ENCODE measurements around the gene RNF115.
"Not testable (repeated sequence)": the region's sequence is repeated elsewhere in the genome, so short reads cannot be mapped to it uniquely, and the experiment has no call there.

Gene RNF115

DNA sequence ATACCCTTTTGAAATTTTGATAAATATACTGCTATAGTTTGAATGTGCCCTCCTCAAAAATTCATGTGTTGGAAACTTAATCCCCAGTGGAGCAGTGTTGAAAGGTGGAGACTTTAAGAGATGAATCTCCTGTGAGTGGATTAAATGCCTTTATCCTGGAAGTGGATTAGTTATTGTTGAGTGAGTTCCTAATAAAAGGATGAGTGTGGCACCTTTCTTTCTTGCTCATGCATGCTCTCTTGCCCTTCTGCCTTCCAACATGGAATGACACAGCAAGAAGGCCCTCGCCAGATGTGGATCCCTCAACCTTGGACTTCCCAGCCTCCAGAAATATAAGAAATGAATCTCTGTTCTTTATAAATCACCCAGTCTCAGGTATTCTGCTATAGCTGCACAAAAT lies 52.8 kb downstream of the RNF115 start:
- no peak for DNase-seq

DNA sequence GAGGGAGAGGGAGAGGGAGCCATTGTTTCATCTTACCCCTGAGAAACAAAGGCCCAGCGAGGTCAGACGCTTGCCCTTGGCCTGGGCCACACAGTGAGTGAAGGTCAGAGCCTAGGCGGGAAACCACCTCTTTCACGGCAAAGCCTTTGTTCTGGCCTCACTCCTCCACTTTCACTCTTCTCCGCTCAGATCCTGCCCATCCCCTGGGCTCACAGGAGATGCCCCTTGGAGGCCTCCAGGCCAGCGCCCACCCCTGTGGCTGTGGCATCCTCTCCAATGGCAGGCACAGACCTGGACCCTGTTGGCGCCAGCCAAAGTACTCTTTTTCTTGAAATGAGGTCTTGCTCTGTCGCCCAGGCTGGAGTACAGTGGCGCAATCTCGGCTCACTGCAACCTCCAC lies 55.9 kb downstream of the RNF115 start:
- not testable (repeated sequence) for DNase-seq

DNA sequence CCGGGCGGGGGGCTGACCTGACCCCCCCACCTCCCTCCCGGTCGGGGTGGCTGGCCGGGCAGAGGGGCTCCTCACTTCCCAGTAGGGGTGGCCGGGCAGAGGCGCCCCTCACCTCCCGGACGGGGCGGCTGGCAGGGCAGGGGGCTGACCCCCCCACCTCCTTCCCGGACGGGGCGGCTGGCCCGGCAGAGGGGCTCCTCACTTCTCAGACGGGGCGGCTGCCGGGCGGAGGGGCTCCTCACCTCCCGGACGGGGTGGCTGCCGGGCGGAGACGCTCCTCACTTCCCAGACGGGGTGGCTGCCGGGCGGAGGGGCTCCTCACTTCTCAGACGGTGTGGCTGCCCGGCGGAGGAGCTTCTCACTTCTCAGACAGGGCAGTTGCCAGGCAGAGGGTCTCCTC lies 57.0 kb downstream of the RNF115 start:
- not testable (repeated sequence) for DNase-seq

- not testable (repeated sequence) for DNase-seq
These were observed 58.1 kb downstream of the RNF115 start for GRCh38 chr1:145765585-145766360.

DNA sequence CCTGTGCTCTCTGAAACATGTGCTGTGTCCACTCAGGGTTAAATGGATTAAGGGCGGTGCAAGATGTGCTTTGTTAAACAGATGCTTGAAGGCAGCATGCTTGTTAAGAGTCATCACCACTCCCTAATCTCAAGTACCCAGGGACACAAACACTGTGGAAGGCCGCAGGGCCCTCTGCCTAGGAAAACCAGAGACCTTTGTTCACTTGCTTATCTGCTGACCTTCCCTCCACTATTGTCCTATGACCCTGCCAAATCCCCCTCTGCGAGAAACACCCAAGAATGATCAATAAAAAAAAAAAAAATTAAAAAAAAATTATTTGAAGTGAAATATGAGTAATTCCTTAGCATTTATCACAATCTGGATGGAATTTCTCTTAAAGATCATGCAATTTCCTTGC lies 58.8 kb downstream of the RNF115 start:
- DNase-seq: not testable (repeated sequence)

GRCh38 chr1:145764231-145764940 lies 59.5 kb downstream of the RNF115 start:
- not testable (repeated sequence) for DNase-seq

- DNase-seq: not testable (repeated sequence)
These were observed 61.9 kb downstream of the RNF115 start for GRCh38 chr1:145762001-145762400.

GRCh38 chr1:145761498-145761897 lies 62.4 kb downstream of the RNF115 start:
- not testable (repeated sequence) for DNase-seq

DNA sequence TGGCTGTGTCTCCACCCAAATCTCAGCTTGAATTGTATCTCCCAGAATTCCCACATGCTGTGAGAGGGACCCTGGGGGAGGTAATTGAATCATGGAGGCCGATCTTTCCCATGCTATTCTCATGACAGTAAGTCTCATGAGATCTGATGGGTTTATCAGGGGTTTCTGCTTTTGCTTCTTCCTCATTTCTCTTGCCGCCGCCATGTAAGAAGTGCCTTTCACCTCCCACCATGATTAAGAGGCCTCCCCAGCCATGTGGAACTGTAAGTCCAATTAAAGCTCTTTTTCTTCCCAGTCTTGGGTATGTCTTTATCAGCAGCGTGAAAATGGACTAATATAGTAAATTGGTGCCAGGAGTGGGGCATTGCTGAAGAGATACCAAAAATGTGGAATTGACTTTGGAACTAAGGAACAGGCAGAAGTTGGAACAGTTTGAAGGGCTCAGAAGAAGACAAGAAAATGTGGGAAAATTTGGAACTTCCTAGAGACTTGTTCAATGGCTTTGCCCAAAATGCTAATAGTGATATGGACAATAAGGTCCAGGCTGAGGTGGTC lies 63.4 kb downstream of the RNF115 start:
- DNase-seq: not testable (repeated sequence)

DNA sequence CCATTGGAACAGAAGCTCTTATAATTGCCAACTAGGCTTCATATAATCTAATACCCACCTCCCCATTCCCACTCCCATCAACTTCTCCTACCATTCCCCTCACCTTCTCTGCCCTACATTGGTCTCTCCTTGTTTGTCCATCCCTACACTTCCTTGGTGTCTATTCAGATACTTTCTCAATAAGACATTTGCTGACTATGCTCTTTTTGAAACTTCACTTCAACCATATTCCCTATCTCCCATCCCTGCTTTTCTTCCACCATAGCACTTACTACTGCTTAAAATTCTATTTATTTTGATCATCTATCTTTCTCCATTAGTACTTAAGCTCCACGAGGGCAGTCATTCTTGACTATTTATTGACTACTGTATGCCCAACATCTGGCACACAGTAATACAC lies 64.2 kb downstream of the RNF115 start:
- no peak for DNase-seq

DNA sequence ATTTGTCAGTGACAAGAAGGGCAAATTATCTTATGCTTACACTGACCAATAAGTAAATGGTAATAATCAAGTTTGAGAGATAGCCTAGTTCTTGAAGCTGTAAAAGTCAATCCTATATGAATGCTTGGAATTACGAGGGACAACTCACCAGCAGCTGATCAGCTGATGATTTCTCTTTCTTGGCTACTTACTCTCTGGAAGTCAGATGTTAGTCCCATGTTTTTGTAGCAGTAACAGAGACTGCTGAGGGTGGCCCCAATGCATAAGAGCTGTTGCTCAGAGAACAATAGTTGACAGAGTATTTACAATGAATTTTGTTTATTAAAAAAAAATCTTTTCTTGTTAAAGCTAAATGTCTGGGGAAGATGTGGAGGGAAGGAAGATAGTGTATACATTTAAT lies 65.3 kb downstream of the RNF115 start:
- DNase-seq: no peak

DNA sequence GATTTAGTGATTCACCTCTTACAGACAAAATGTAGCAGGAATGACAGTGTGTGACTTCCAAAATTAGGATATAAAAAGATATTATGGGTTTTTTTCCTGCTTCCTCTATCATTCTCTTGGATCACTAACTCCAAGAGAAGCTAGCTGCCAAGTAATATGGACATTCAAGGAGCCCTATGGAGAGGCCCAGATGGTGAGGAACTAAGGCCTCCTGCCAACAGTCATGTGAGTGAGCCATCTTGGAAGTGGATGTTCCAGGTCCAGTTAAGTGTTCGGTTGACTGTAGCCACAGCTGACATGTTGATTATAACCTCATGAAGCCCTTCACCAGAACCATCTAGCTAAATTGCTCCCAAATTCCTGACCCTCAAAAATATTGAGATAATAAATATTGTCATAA lies 65.8 kb downstream of the RNF115 start:
- no peak for DNase-seq

- no peak for DNase-seq
These were observed 66.5 kb downstream of the RNF115 start for GRCh38 chr1:145757420-145757819.

DNA sequence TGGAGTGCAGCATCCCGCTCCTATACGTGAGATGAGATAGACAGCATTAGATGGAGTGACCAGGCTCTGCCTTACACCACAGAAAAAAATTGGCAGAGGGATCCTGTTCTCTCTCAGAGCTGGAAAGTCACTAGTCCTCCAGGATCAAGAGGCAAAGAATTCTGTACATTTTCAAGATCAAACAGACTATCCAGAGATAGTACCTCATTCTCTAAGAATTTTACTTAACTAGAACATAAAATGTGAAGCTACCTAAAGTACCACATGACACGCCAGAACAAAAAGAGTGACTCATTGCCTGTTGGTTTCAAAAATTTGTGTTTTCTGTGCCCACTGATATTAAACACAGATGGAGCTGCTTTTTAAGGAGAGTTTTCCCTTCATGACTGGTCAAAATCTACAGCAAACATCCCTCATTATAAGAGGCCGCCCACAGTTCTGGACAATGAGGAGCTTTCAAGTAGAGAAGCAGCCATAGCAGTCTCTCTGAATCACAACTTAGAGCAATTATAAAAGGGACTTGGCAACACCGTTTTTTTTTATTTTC lies 72.3 kb downstream of the RNF115 start:
- DNase-seq: no peak

- DNase-seq: no peak
These were observed 73.5 kb downstream of the RNF115 start for GRCh38 chr1:145750426-145750825.

- no peak for DNase-seq
These were observed 76.3 kb downstream of the RNF115 start for GRCh38 chr1:145747398-145748247.

- DNase-seq: no peak
These were observed 83.6 kb downstream of the RNF115 start for GRCh38 chr1:145740269-145740668.

DNA sequence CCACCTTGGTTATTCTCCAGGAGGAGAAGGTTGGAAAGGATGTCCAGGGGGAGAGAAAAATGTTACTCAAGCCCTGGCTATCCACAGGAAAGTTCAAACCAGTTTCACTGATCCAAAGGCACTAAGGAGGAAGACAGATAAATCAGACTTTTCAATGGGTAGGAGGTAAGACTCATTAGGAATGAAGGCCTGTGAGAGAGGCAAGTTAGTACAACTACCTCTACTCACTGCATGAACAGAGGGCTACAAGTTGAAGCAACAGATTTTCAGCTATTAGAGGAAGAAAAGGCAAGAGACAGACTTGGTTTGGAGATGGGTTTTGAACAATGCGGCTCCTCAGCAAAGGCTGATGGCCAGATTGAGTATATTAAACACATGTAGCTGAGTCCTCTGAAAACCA lies 87.7 kb downstream of the RNF115 start:
- no peak for DNase-seq

- no peak for DNase-seq
These were observed 93.0 kb downstream of the RNF115 start for GRCh38 chr1:145730900-145731299.

DNA sequence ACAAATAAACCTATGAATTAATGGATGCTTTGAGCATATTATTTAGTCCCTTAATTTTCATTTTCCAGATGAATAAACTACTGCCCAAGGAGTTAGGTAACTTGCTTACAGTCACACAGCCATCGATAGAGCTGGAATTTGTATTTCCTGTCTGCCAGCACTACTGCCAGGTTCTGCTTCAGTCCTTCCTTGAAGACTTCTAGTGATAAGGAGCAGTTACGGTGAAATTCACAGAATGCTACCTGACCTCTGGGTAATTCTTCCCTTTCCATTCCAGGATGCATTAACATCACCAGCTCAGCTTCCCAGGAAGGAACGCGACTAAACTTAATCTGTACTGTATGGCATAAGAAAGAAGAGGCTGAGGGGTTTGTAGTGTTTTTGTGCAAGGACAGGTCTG lies 93.4 kb downstream of the RNF115 start:
- no peak for DNase-seq

- no peak for DNase-seq
These were observed 94.0 kb downstream of the RNF115 start for GRCh38 chr1:145729666-145730436.

DNA sequence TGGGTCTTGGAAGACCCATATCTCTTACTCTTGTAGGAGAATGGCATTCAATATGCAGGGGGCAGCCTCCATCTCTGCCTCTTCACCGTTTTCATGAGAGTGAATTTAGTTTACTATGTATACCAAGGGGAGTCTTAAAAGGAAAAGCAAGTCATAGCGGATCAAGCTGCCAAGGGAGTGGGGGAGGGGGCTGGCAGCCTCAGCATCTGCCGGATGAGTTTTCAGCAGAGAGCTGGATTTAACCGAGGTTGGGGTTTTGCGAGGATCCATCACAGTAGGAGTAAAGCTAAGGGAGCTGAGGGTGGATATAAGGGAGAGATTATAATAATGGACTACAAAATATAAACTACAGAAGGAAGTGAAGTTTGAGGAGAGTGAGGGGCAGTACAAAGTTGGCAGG lies 94.7 kb downstream of the RNF115 start:
- no peak for DNase-seq
